HepG2 (cell line): ENCODE results near the gene OST4. TPM values are rescaled to one million over a fixed set of nuclear protein-coding genes. Genes with fewer than 3 reads are reported as not detected.
A peak's percentile ranks its signal among the peaks of the same experiment; 100 is the strongest.

Source experiments
- ATF7-NPFF ChIP-seq: sonication (generic); formaldehyde crosslinking; IDR thresholded peaks from 2 replicates; pipeline ENCODE4 v1.8.1; 2023; ENCODE audit warnings: mild to moderate bottlenecking, low read depth, missing genetic modification reagents, moderate library complexity
- CSRNP2 ChIP-seq: sonication (generic); formaldehyde crosslinking; conservative IDR thresholded peaks from 2 replicates; pipeline ENCODE4 v1.8.0; 2022; ENCODE audit warnings: low read depth, missing genetic modification reagents
- HMGXB4 ChIP-seq, 2 experiments: sonication (generic) in 1 of 2; formaldehyde crosslinking in 1 of 2; IDR thresholded peaks; 2 replicates each; pipeline versions ENCODE4 v1.4.0 to v1.6.1; 2018 to 2020; ENCODE audit warnings: missing genetic modification reagents in 2 of 2, borderline replicate concordance in 1 of 2, low read depth in 1 of 2, mild to moderate bottlenecking in 1 of 2, missing biosample characterization in 1 of 2
- KLF6 ChIP-seq: IDR thresholded peaks from 2 replicates; pipeline ENCODE4 v1.8.0; 2016; ENCODE audit warnings: missing biosample characterization, missing genetic modification reagents
- NCOA1 ChIP-seq: sonication (generic); formaldehyde crosslinking; IDR thresholded peaks from 2 replicates; pipeline ENCODE4 v1.9.0; 2021; ENCODE audit warnings: missing genetic modification reagents
- PAF1 ChIP-seq: IDR thresholded peaks from 2 replicates; pipeline ENCODE4 v1.6.1; 2016; ENCODE audit warnings: missing genetic modification reagents, missing compliant biosample characterization
- THAP11 ChIP-seq: IDR thresholded peaks from 2 replicates; pipeline ENCODE4 v1.6.1; 2016; ENCODE audit warnings: missing biosample characterization, missing genetic modification reagents
- ZBTB33 ChIP-seq: sonication (generic); formaldehyde crosslinking; IDR thresholded peaks from 2 replicates; pipeline ENCODE4 v1.4.0; 2020; ENCODE audit warnings: missing genetic modification reagents
- ZFY ChIP-seq: sonication (generic); formaldehyde crosslinking; IDR thresholded peaks from 2 replicates; pipeline ENCODE4 v1.4.0; 2020; ENCODE audit warnings: missing genetic modification reagents
- ZNF607 ChIP-seq: sonication (generic); formaldehyde crosslinking; IDR thresholded peaks from 2 replicates; pipeline ENCODE4 v1.5.1; 2020; ENCODE audit warnings: missing genetic modification reagents, mild to moderate bottlenecking, borderline replicate concordance
- ZNF770 ChIP-seq: sonication (generic); formaldehyde crosslinking; IDR thresholded peaks from 2 replicates; pipeline ENCODE4 v1.5.0; 2020; ENCODE audit warnings: mild to moderate bottlenecking, missing genetic modification reagents
- ZNF784 ChIP-seq: sonication (generic); formaldehyde crosslinking; IDR thresholded peaks from 2 replicates; pipeline ENCODE4 v1.5.1; 2020; ENCODE audit warnings: missing genetic modification reagents, mild to moderate bottlenecking, borderline replicate concordance
- ZNF800 ChIP-seq: sonication (generic); formaldehyde crosslinking; IDR thresholded peaks from 2 replicates; pipeline ENCODE4 v1.4.0; 2020; ENCODE audit warnings: missing genetic modification reagents
- ZZZ3 ChIP-seq: sonication (generic); formaldehyde crosslinking; IDR thresholded peaks from 2 replicates; pipeline ENCODE4 v1.4.0; 2020; ENCODE audit warnings: missing genetic modification reagents, mild to moderate bottlenecking, borderline replicate concordance
- polyA plus RNA-seq, 8 experiments: library from polyadenylated mRNA; depleted of rRNA in 3 of 8; stranded (reverse) in 7 of 8; unstranded in 1 of 8; fragments of >200 nt; fragmentation: Illumina TruSeq in 4 of 8; extraction: Trizol in 4 of 8; gene quantifications; 2 replicates each; pipeline versions ENCODE4 v1.2.1 to v1.2.3, GENCODE V29; 2011 to 2016; ENCODE audit warnings: low read depth in 4 of 8, missing spikeins in 1 of 8, mixed read lengths in 1 of 8; ENCODE audit not compliant: insufficient read depth in 1 of 8
- total RNA-seq, 5 experiments: library from RNA; depleted of rRNA; stranded (reverse); fragments of >200 nt; fragmentation: Illumina TruSeq; extraction: Trizol; gene quantifications; 2 replicates each; pipeline ENCODE4 v1.2.3, GENCODE V29; 2016; ENCODE audit warnings: low read depth in 1 of 5

Gene OST4
- total and polyA plus RNA-seq, 2 of the 13 experiments (the other 11 are each of a cell fraction or from before 2014, with no cell fraction given) = 498 to 584 TPM

- TF ChIP-seq ZNF784 (CRISPR knock-in tag) = 0 out of 2 replicates have a peak, but pooled peaks have one; percentile 58
- no peak for TF ChIP-seq THAP11 (CRISPR knock-in tag)
- TF ChIP-seq ZBTB33 (CRISPR knock-in tag) = peak; percentile 88
- peak; percentile 47; the same call in 1 of the 2 replicates for TF ChIP-seq ZNF770 (CRISPR knock-in tag)
- 0 out of 2 replicates have a peak, but pooled peaks have one; percentile 56 for TF ChIP-seq ZZZ3
- 0 out of 2 replicates have a peak, but pooled peaks have one; percentile 71 for TF ChIP-seq CSRNP2 (CRISPR knock-in tag)
- peak; percentile 45; the same call in 1 of the 2 replicates for TF ChIP-seq ZFY (CRISPR knock-in tag)
- no peak for TF ChIP-seq PAF1 (CRISPR knock-in tag)
- peak; percentile 45; the same call in 1 of the 2 replicates for TF ChIP-seq KLF6
- peak; percentile 53 to 65 for TF ChIP-seq HMGXB4 (CRISPR knock-in tag; IDR thresholded peaks at IDR 0.05; ENCODE audit: borderline replicate concordance in 1 of 2, low read depth in 1 of 2)
- TF ChIP-seq ZNF800 = 0 out of 2 replicates have a peak, but pooled peaks have one; percentile 28
- TF ChIP-seq ZNF607 = 0 out of 2 replicates have a peak, but pooled peaks have one; percentile 29
- TF ChIP-seq NCOA1 (CRISPR knock-in tag) = no peak
- TF ChIP-seq ATF7-NPFF = peak; percentile 71
Observed at GRCh38 chr2:27118525-27119329, 47.3 kb upstream of the OST4 start, which contains the start of gene CGREF1 (continued).
